HepG2 (cell line): Measurements from ENCODE around the gene FKTN. TPM values are rescaled to one million over a fixed set of nuclear protein-coding genes. Genes with fewer than 3 reads are reported as not detected.

Source experiments
- ATAC-seq: fragments of 200-7000 bp; cut with Tn5 transposase; 3 replicates; pipeline ENCODE4 v1.9.1; 2020; ENCODE audit warnings: mild to moderate bottlenecking, moderate library complexity
- BruUV-seq: library from RNA; stranded (reverse); fragments of 400-500 nt; replicated peaks from 2 replicates; lab custom pipeline; 2021; lab: Mats Ljungman, UMichigan
- CTCF ChIA-PET: fragments of 300-600 bp; formaldehyde crosslinking; extraction: SDS; loops from one replicate; lab custom pipeline; 2021; ENCODE audit warnings: low total read pairs, inconsistent platforms, low intra/inter-chr PET ratio; lab: Yijun Ruan, JAX
- POLR2A ChIA-PET: fragments of 350-600 bp; sonication (Branson Sonifier 250); formaldehyde crosslinking; loops from one replicate; lab custom pipeline; 2020; ENCODE audit warnings: antibody characterized with exemption, inconsistent platforms; lab: Yijun Ruan, JAX
- DNase-seq: peaks from one replicate; pipeline ENCODE4 v3.0.0-alpha.2; 2015; ENCODE audit warnings: low spot score
- FAIRE-seq: peaks from 3 replicates; lab custom pipeline; 2011; peaks lifted over from hg19 to GRCh38; lab: Jason Lieb, UNC
- H2AFZ ChIP-seq: one replicate; pipeline ENCODE4 v1.6.1; 2011; ENCODE audit warnings: low read length, inconsistent platforms
- H3K27ac ChIP-seq: fragments of 300-600 bp; 3 replicates; pipeline ENCODE4 v1.8.0; 2011; ENCODE audit warnings: mixed run types, mild to moderate bottlenecking, mixed read lengths, low read length, inconsistent platforms; ENCODE audit not compliant: insufficient read depth; ENCODE audit errors: extremely low read length
- H3K27me3 ChIP-seq, 2 experiments: fragments of 200-600 bp in 1 of 2; 2 replicates in 1 of 2; 3 replicates in 1 of 2; pipeline versions ENCODE4 v1.6.0 to v1.8.0; 2011; ENCODE audit warnings: low read length in 2 of 2, mild to moderate bottlenecking in 2 of 2, moderate library complexity in 2 of 2, inconsistent platforms in 1 of 2; ENCODE audit not compliant: insufficient read depth in 2 of 2, control insufficient read depth in 1 of 2
- H3K36me3 ChIP-seq, 2 experiments: fragments of 200-600 bp in 1 of 2; replicated peaks in 1 of 2; 2 replicates in 1 of 2; 3 replicates in 1 of 2; pipeline versions ENCODE4 v1.5.1 to v1.8.0; 2011; ENCODE audit warnings: low read length in 2 of 2, inconsistent platforms in 1 of 2; ENCODE audit not compliant: insufficient read depth in 2 of 2, control insufficient read depth in 1 of 2
- H3K4me1 ChIP-seq: 2 replicates; pipeline ENCODE4 v1.5.1; 2012; ENCODE audit warnings: low read length, inconsistent platforms; ENCODE audit not compliant: insufficient read depth
- H3K4me2 ChIP-seq: 2 replicates; pipeline ENCODE4 v1.6.0; 2011; ENCODE audit warnings: low read depth, low read length, inconsistent platforms
- H3K4me3 ChIP-seq, 3 experiments: fragments of 200-600 bp in 1 of 3; sonication (generic), shearing (Covaris generic) in 1 of 3; replicated peaks in 1 of 3; 2 replicates each; pipeline ENCODE4 v1.5.1; 2011 to 2016; ENCODE audit warnings: low read length in 3 of 3, inconsistent platforms in 2 of 3, low read depth in 2 of 3, mild to moderate bottlenecking in 2 of 3, control low read depth in 1 of 3, mixed read lengths in 1 of 3; ENCODE audit not compliant: insufficient read depth in 1 of 3
- H3K79me2 ChIP-seq: one replicate; pipeline ENCODE4 v1.6.1; 2011; ENCODE audit warnings: low read length, inconsistent platforms; ENCODE audit not compliant: insufficient read depth
- H3K9ac ChIP-seq: 2 replicates; pipeline ENCODE4 v1.6.0; 2011; ENCODE audit warnings: mild to moderate bottlenecking, low read depth, low read length, inconsistent platforms; ENCODE audit not compliant: insufficient read depth
- H3K9me3 ChIP-seq: 2 replicates; pipeline ENCODE4 v1.5.1; 2012; ENCODE audit warnings: mild to moderate bottlenecking, low read length
- H4K20me1 ChIP-seq: 2 replicates; pipeline ENCODE4 v1.6.0; 2011; ENCODE audit warnings: inconsistent platforms, mild to moderate bottlenecking, low read length, moderate library complexity; ENCODE audit not compliant: insufficient read depth
- CSRNP2 ChIP-seq: sonication (generic); formaldehyde crosslinking; conservative IDR thresholded peaks from 2 replicates; pipeline ENCODE4 v1.8.0; 2022; ENCODE audit warnings: low read depth, missing genetic modification reagents
- E2F5 ChIP-seq: sonication (generic); formaldehyde crosslinking; conservative IDR thresholded peaks from 2 replicates; pipeline ENCODE4 v1.4.0; 2020; ENCODE audit warnings: missing genetic modification reagents
- FOXP4 ChIP-seq: sonication (generic); formaldehyde crosslinking; IDR thresholded peaks from 2 replicates; pipeline ENCODE4 v1.4.0; 2020; ENCODE audit warnings: missing genetic modification reagents
- HIVEP1 ChIP-seq: sonication (generic); formaldehyde crosslinking; IDR thresholded peaks from 2 replicates; pipeline ENCODE4 v1.4.0; 2020; ENCODE audit warnings: mild to moderate bottlenecking, missing genetic modification reagents
- MTA3 ChIP-seq: sonication (generic); formaldehyde crosslinking; IDR thresholded peaks from 2 replicates; pipeline ENCODE4 v1.4.0; 2020; ENCODE audit warnings: missing genetic modification reagents
- MTF1 ChIP-seq: sonication (generic); formaldehyde crosslinking; IDR thresholded peaks from 2 replicates; pipeline ENCODE4 v1.5.0; 2020; ENCODE audit warnings: missing genetic modification reagents
- SNRNP70 ChIP-seq: fragments of 200-400 bp; formaldehyde crosslinking; IDR thresholded peaks from 2 replicates; pipeline ENCODE4 v1.6.1; 2017; ENCODE audit warnings: mild to moderate bottlenecking, low read depth, low read length, moderate library complexity
- TEAD3 ChIP-seq: optimal IDR thresholded peaks from 2 replicates; pipeline ENCODE3; 2016; ENCODE audit warnings: borderline replicate concordance
- ZBTB20 ChIP-seq: sonication (generic); formaldehyde crosslinking; IDR thresholded peaks from 2 replicates; pipeline ENCODE4 v1.8.1; 2023; ENCODE audit warnings: missing genetic modification reagents, low read depth, mild to moderate bottlenecking, borderline replicate concordance
- ZNF44 ChIP-seq: sonication (generic); formaldehyde crosslinking; IDR thresholded peaks from 2 replicates; pipeline ENCODE4 v1.5.1; 2020; ENCODE audit warnings: mild to moderate bottlenecking, missing genetic modification reagents
- WGBS: methylation state at CpG from one replicate; pipeline ENCODE4 v1.1.6; 2017; ENCODE audit warnings: low lambda C conversion rate; 5-methylcytosine and 5-hydroxymethylcytosine counted together
- in situ Hi-C: cut with HindIII; loops from 2 replicates; pipeline ENCODE4 v1.10.0; 2017; ENCODE audit warnings: low pct_unique_long_range_greater_than_20kb; ENCODE audit not compliant: extremely low pct_ligation_motif_present
- intact Hi-C: fragments of 100-400 bp; cut with micrococcal nuclease; formaldehyde crosslinking; loops from one replicate; pipeline ENCODE4 v1.10.0; 2022; ENCODE audit not compliant: unreplicated experiment
- polyA plus RNA-seq, 8 experiments: library from polyadenylated mRNA; depleted of rRNA in 3 of 8; stranded (reverse) in 7 of 8; unstranded in 1 of 8; fragments of >200 nt; fragmentation: Illumina TruSeq in 4 of 8; extraction: Trizol in 4 of 8; gene quantifications; 2 replicates each; pipeline versions ENCODE4 v1.2.1 to v1.2.3, GENCODE V29; 2011 to 2016; ENCODE audit warnings: low read depth in 4 of 8, missing spikeins in 1 of 8, mixed read lengths in 1 of 8; ENCODE audit not compliant: insufficient read depth in 1 of 8
- total RNA-seq, 5 experiments: library from RNA; depleted of rRNA; stranded (reverse); fragments of >200 nt; fragmentation: Illumina TruSeq; extraction: Trizol; gene quantifications; 2 replicates each; pipeline ENCODE4 v1.2.3, GENCODE V29; 2016; ENCODE audit warnings: low read depth in 1 of 5
- TF ChIP-seq, protein P1 (sequence below): IDR thresholded peaks from 2 replicates; pipeline ENCODE4 v1.6.1; 2016; ENCODE audit warnings: missing compliant biosample characterization, missing genetic modification reagents, borderline replicate concordance

Gene FKTN
- total and polyA plus RNA-seq, 2 of the 13 experiments (the other 11 are each of a cell fraction or from before 2014, with no cell fraction given) = 7.9 to 13.5 TPM

DNA sequence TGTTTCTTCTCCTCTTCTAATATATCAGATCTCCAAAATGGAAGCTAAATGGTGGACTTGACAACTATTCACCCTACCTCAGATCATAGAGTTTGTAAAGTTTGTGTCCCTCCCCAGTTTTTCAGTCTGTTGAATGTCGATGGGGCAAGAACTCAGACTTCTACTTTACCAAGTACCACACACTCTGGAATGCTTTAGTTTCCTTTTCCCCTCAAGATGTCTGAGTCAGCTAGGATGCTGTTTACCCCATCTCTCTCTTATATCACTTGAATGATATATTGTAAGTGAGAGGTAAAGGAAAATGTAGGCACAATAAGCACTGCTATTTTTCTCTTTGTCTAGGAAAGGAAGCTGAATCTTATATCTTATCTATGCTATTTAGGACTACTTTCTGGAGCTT is 78.4 kb downstream of the FKTN start:
- POLR2A ChIA-PET = no interaction called here
- intact Hi-C loops = loop anchor here (5.0 kb wide), 1 partner anchor 81 kb away; no protein-coding TSS in a partner anchor
- H3K4me1 ChIP-seq = no peaks in the 10 kb centered on the region
- H4K20me1 ChIP-seq = no peaks in the 10 kb centered on the region
- H3K9me3 ChIP-seq = peaks cover 2% of the 10 kb centered on the region; the same call in 1 of the 2 replicates
- no peak overlapping the region for H3K27ac ChIP-seq
- BruUV-seq = no TSS peak
- no peak overlapping the region for H3K4me3 ChIP-seq
- ATAC-seq (no peak), DNase-seq (no peak), FAIRE-seq (no peak)
- no peaks in the 10 kb centered on the region for H3K27me3 ChIP-seq
- H3K4me2 ChIP-seq = no peak overlapping the region
- H3K9ac ChIP-seq = no peak overlapping the region
- no peaks in the 10 kb centered on the region for H3K36me3 ChIP-seq
- WGBS = 89% methylated on average over 1 of the region's 1 CpG
- H3K79me2 ChIP-seq = no peaks in the 10 kb centered on the region
- in situ Hi-C loops = no loop called here
- no peak overlapping the region for H2AFZ ChIP-seq
- TF ChIP-seq E2F5 (CRISPR knock-in tag) (no peak), MTF1 (no peak), SNRNP70 (no peak), CSRNP2 (CRISPR knock-in tag) (no peak), HIVEP1 (CRISPR knock-in tag) (no peak), ZBTB20 (CRISPR knock-in tag) (no peak), MTA3 (no peak), ZNF44 (no peak), FOXP4 (no peak), TEAD3 (CRISPR knock-in tag) (no peak)
- TF ChIP-seq, protein P1, sequence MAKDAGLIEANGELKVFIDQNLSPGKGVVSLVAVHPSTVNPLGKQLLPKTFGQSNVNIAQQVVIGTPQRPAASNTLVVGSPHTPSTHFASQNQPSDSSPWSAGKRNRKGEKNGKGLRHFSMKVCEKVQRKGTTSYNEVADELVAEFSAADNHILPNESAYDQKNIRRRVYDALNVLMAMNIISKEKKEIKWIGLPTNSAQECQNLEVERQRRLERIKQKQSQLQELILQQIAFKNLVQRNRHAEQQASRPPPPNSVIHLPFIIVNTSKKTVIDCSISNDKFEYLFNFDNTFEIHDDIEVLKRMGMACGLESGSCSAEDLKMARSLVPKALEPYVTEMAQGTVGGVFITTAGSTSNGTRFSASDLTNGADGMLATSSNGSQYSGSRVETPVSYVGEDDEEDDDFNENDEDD (CRISPR knock-in tag) = no peak
- TF ChIP-seq, all 625 proteins: peak for 0
- CTCF ChIA-PET = no interaction called here
